Activated CD4-positive, alpha-beta T cell treated with anti-CD3 and anti-CD28 coated beads, Interleukin-2, amount 10 ng/mL, durations not matched to agents 24 days and 14 days (primary cell): ENCODE data around the gene TET2. TPM values are rescaled to one million over a fixed set of nuclear protein-coding genes. Genes with fewer than 3 reads are reported as not detected.
A peak's percentile ranks its signal among the peaks of the same experiment; 100 is the strongest.

ENCODE experiments used
- DNase-seq: peaks from one replicate; pipeline ENCODE4 v3.0.0; 2022
- H3K27ac Mint-ChIP-seq: one replicate; pipeline ENCODE4 v1.8.0; 2022; ENCODE audit warnings: mild to moderate bottlenecking, mixed read lengths
- H3K27me3 Mint-ChIP-seq: one replicate; pipeline ENCODE4 v1.8.0; 2022; ENCODE audit warnings: mixed read lengths
- H3K36me3 Mint-ChIP-seq: one replicate; pipeline ENCODE4 v1.8.0; 2022; ENCODE audit warnings: low read depth, mild to moderate bottlenecking, mixed read lengths
- H3K4me1 Mint-ChIP-seq: one replicate; pipeline ENCODE4 v1.8.0; 2021; ENCODE audit warnings: mixed read lengths
- H3K4me3 Mint-ChIP-seq: one replicate; pipeline ENCODE4 v1.8.0; 2022; ENCODE audit warnings: mild to moderate bottlenecking, moderate library complexity, mixed read lengths
- H3K9me3 Mint-ChIP-seq: one replicate; pipeline ENCODE4 v1.8.0; 2021; ENCODE audit warnings: mixed read lengths
- intact Hi-C: fragments of 100-400 bp; cut with micrococcal nuclease; formaldehyde crosslinking; loops from one replicate; pipeline ENCODE4 v1.15.1; 2023
- total RNA-seq: library from RNA; stranded (reverse); gene quantifications from 2 replicates; pipeline ENCODE4 v1.2.3, GENCODE V29; 2022

The TET2 gene
- total RNA-seq, 1 donor from 2014 or later = 28.9 TPM

DNA sequence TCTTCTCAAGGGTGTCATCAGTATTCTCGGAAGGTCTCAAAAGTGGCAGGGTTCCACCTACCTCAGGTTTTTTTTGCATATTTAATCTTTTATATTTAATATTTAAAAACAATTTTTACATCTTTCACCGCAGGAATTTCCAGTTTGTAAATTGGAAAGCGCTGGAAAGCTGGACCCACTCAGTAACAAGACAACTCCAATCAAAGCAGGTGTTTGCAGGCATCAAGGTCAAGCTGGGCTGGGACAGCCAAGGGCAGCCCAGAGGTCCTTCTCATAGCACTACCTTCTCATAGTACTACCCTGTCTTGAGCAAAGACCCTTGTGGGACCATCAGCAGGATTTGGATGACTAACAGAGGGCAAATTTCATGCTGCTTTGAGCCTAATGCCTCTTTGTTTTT, 160.1 kb downstream of the TET2 start:
- Mint-ChIP-seq H3K9me3 (peaks cover 18% of the 10 kb centered on the region), H3K27ac (peak overlapping the region; percentile 94), H3K27me3 (no peaks in the 10 kb centered on the region), H3K4me3 (peak overlapping the region; percentile 61), H3K36me3 (peaks cover 11% of the 10 kb centered on the region), H3K4me1 (peaks cover 22% of the 10 kb centered on the region)
- DNase-seq = peak; percentile 55
- intact Hi-C loops = loop anchor here (1.0 to 10.0 kb wide), 8 partner anchors 92 to 408 kb away; partner anchors contain the start of gene TET2

- no peak overlapping the region for H3K27ac Mint-ChIP-seq
- peaks cover 33% of the 10 kb centered on the region for H3K9me3 Mint-ChIP-seq
- no peak for DNase-seq
- intact Hi-C loops = no loop called here
- H3K4me1 Mint-ChIP-seq = no peaks in the 10 kb centered on the region
- H3K4me3 Mint-ChIP-seq = no peak overlapping the region
- peaks cover 2% of the 10 kb centered on the region for H3K36me3 Mint-ChIP-seq
- H3K27me3 Mint-ChIP-seq = no peaks in the 10 kb centered on the region
Observed at GRCh38 chr4:105318486-105318885, 171.8 kb downstream of the TET2 start.

DNA sequence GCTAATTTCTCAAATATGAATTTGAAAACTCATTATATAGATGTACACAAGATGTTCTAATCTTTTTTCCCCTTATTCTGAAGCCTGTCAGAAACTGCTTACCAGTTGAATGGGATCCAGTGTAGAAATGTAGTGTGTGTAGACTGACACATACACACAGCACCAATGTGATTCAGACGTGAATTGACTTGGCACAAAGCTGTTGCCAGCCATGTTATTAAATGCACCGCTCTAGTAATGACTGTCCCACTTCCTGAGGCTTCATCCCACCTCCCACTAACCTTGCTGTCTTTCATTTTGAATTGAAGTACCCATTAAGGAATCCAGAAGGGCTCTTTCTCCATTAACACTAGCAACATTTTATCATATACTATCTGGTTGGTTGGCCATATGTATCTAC, 180.5 kb downstream of the TET2 start:
- no peaks in the 10 kb centered on the region for H3K27me3 Mint-ChIP-seq
- no peak overlapping the region for H3K4me3 Mint-ChIP-seq
- no peaks in the 10 kb centered on the region for H3K36me3 Mint-ChIP-seq
- DNase-seq = no peak
- intact Hi-C loops = no loop called here
- peaks cover 4% of the 10 kb centered on the region for H3K9me3 Mint-ChIP-seq
- no peak overlapping the region for H3K27ac Mint-ChIP-seq
- no peaks in the 10 kb centered on the region for H3K4me1 Mint-ChIP-seq

GRCh38 chr4:105327956-105328355, 181.3 kb downstream of the TET2 start:
- DNase-seq = no peak
- H3K4me3 Mint-ChIP-seq = no peak overlapping the region
- no peak overlapping the region for H3K27ac Mint-ChIP-seq
- H3K27me3 Mint-ChIP-seq = no peaks in the 10 kb centered on the region
- no peaks in the 10 kb centered on the region for H3K4me1 Mint-ChIP-seq
- H3K9me3 Mint-ChIP-seq = peaks cover 4% of the 10 kb centered on the region
- intact Hi-C loops = no loop called here
- H3K36me3 Mint-ChIP-seq = no peaks in the 10 kb centered on the region

GRCh38 chr4:105329081-105329480, 182.4 kb downstream of the TET2 start:
- Mint-ChIP-seq H3K36me3 (no peaks in the 10 kb centered on the region), H3K27ac (no peak overlapping the region), H3K27me3 (no peaks in the 10 kb centered on the region), H3K4me3 (no peak overlapping the region), H3K4me1 (no peaks in the 10 kb centered on the region), H3K9me3 (peaks cover 8% of the 10 kb centered on the region)
- intact Hi-C loops = no loop called here
- no peak for DNase-seq
